Heart right ventricle (tissue), 16 donors: Measurements from ENCODE around the gene TRIM46. TPM values are rescaled to one million over a fixed set of nuclear protein-coding genes. Genes with fewer than 3 reads are reported as not detected.
"Not testable (repeated sequence)": the region's sequence is repeated elsewhere in the genome, so short reads cannot be mapped to it uniquely, and the experiment has no call there.

Experiments used
- ATAC-seq, 8 donors: fragments of 200-7000 bp; cut with Tn5 transposase; one replicate each; pipeline ENCODE4 v1.9.1; 2020; ENCODE audit warnings: mild to moderate bottlenecking in 8 of 8, moderate library complexity in 8 of 8, moderate number of reproducible peaks in 1 of 8
- DNase-seq, 2 donors: peaks; one replicate each; pipeline ENCODE4 v3.0.0-alpha.2; 2020
- H3K27ac ChIP-seq, 10 donors: fragments of 200-600 bp; sonication (generic) in 2 of 10; one replicate each; pipeline versions ENCODE4 v1.5.0 to v1.8.0; 2020 to 2022; ENCODE audit warnings: mild to moderate bottlenecking in 3 of 10
- H3K27me3 ChIP-seq, 7 donors: fragments of 200-600 bp; one replicate each; pipeline ENCODE4 v1.8.0; 2021 to 2022; ENCODE audit warnings: mild to moderate bottlenecking in 2 of 7
- H3K36me3 ChIP-seq, 9 donors: fragments of 200-600 bp; sonication (generic) in 1 of 9; one replicate each; pipeline versions ENCODE4 v1.5.0 to v1.8.0; 2020 to 2022; ENCODE audit warnings: mild to moderate bottlenecking in 2 of 9
- H3K4me1 ChIP-seq, 9 donors: fragments of 200-600 bp; sonication (generic) in 1 of 9; one replicate each; pipeline versions ENCODE4 v1.5.0 to v1.8.0; 2020 to 2022; ENCODE audit warnings: mild to moderate bottlenecking in 4 of 9
- H3K4me3 ChIP-seq, 10 donors: fragments of 200-600 bp; sonication (generic) in 2 of 10; one replicate each; pipeline versions ENCODE4 v1.5.0 to v1.8.0; 2020 to 2022; ENCODE audit warnings: mild to moderate bottlenecking in 7 of 10, moderate library complexity in 2 of 10
- H3K9me3 ChIP-seq, 11 donors: fragments of 200-600 bp in 10 of 11; sonication (generic) in 2 of 11; one replicate each; pipeline versions ENCODE4 v1.5.0 to v1.8.0; 2013 to 2022; ENCODE audit warnings: mild to moderate bottlenecking in 2 of 11, control low read depth in 1 of 11, moderate library complexity in 1 of 11
- CTCF ChIP-seq, 9 donors: fragments of 200-600 bp; sonication (generic) in 2 of 9; IDR thresholded peaks; one replicate each; pipeline versions ENCODE4 v1.5.0 to v1.8.0; 2021 to 2022; ENCODE audit warnings: antibody characterized with exemption in 9 of 9, mild to moderate bottlenecking in 5 of 9, moderate library complexity in 1 of 9
- WGBS, 2 donors: extraction: QIAGEN DNeasy Blood & Tissue Kit; methylation state at CpG; one replicate each; pipeline ENCODE4 v1.1.7; 2013; ENCODE audit warnings: inconsistent platforms in 1 of 2; 5-methylcytosine and 5-hydroxymethylcytosine counted together
- intact Hi-C, 10 donors: fragments of 100-400 bp; cut with DNase I; formaldehyde crosslinking; loops; one replicate each; pipeline versions ENCODE4 v1.11.1 to v1.14.2; 2022
- polyA plus RNA-seq, 2 donors: library from polyadenylated mRNA; stranded (reverse); fragments of 200-250 nt; gene quantifications; one replicate each; pipeline ENCODE4 v1.2.3, GENCODE V29; 2013
- total RNA-seq, 10 donors: library from RNA; stranded (reverse); fragmentation: NEBNext Ultra II Directional in 3 of 10; extraction: Animal tissue kit (Norgen Biotek cat#: 25700) in 3 of 10; gene quantifications; one replicate each; pipeline versions ENCODE4 v1.2.1 to v1.2.4, GENCODE V29; 2021 to 2023
- donor health status: Arrhythmogenic right ventricular cardiomyopathy.
- donor health status: ischemic (EF 13 %, LVEDD 7.1; RV severe dilation, severe dysfunction).
- donor health status: healthy with polysubstance abuse.
- donor health status: DM: no; HTN: yes; CAD: no.
- donor health status: DM: no; HTN: no; CAD: no.
- donor health status: ischemic (EF 25% LVEDD 6.9; RV normal size, moderate dysfunction).
- donor health status: ischemic (EF 25% LVEDD 5.7; RV mildly dilated, moderate dysfunction).
- donor health status: healthy.
- donor health status: DM: yes; HTN: yes; CAD: no.
- donor health status: Ischemic cardiomyopathy.
- donor health status: ischemic (EF 35%, LVEDD 5.7; RV mildly dilated, moderate dysfunction).
- donor health status: nonischemic (EF 11% LVEDD 7.7; RV severe dilation, severe dysfunction).
- donor health status: DM: yes; HTN: yes; CAD: no.
- donor health status: PGD.
- donor health status: ischemic (EF 29% LVEDD 5.4; RV normal size, mild dysfunction).
- donor health status: nonischemic (EF 23%, LVEDD 6.1; RV moderate dilation, normal function).

Gene TRIM46
- total and polyA plus RNA-seq, 12 donors: 0.04 to 0.35 (median 0.09) TPM; not detected in 8

- Histone ChIP-seq H3K27me3 (peaks cover 0 to 15% (median 0%) of the 10 kb centered on the region in 7 donors), H3K4me1 (peaks cover 11 to 46% (median 35%) of the 10 kb centered on the region in 9 donors), H3K36me3 (peaks cover 0 to 35% (median 12%) of the 10 kb centered on the region in 9 donors), H3K27ac (peak overlapping the region in 2 of 10 donors; percentile 83 to 90)
- ATAC-seq, H3K9me3 ChIP-seq, H3K4me3 ChIP-seq, DNase-seq: not testable (repeated sequence)
- TF ChIP-seq CTCF (IDR thresholded peaks at IDR 0.05): peak in 2 of 9 donors; percentile 2 to 5
- 42 to 51% methylated on average over 4 of the region's 4 CpGs for WGBS, 2 donors
- intact Hi-C loops: loop anchor here in 4 of 10 donors (1.0 to 5.0 kb wide), 2 partner anchors 41 to 77 kb away; partner anchors contain the start of gene EFNA1 (in 3 of the 4)
These were observed 5.6 kb upstream of the TRIM46 start for GRCh38 chr1:155168105-155168445.

- no peak for TF ChIP-seq CTCF (IDR thresholded peaks at IDR 0.05)
- no peak for ATAC-seq
- no peak for DNase-seq
- Histone ChIP-seq H3K4me3 (no peak overlapping the region), H3K27ac (no peak overlapping the region), H3K36me3 (peaks cover 0 to 35% (median 12%) of the 10 kb centered on the region in 9 donors), H3K9me3 (peaks cover 0 to 8% (median 0%) of the 10 kb centered on the region in 11 donors), H3K4me1 (peaks cover 11 to 50% (median 40%) of the 10 kb centered on the region in 9 donors), H3K27me3 (peaks cover 0 to 15% (median 0%) of the 10 kb centered on the region in 7 donors)
- 83 to 84% methylated on average over 10 of the region's 10 CpGs for WGBS, 2 donors
- intact Hi-C loops: loop anchor here in 4 of 10 donors (1.0 to 5.0 kb wide), 2 partner anchors 41 to 77 kb away; partner anchors contain the start of gene EFNA1 (in 3 of the 4)
These were observed 5.0 kb upstream of the TRIM46 start for GRCh38 chr1:155168456-155169210.

- no peak for TF ChIP-seq CTCF (IDR thresholded peaks at IDR 0.05)
- 83 to 88% methylated on average over 5 of the region's 5 CpGs for WGBS, 2 donors
- Histone ChIP-seq H3K27me3 (peaks cover 7 to 21% (median 9%) of the 10 kb centered on the region in 7 donors), H3K4me3 (no peak overlapping the region), H3K9me3 (peaks cover 0 to 6% (median 0%) of the 10 kb centered on the region in 11 donors), H3K27ac (no peak overlapping the region), H3K36me3 (peaks cover 0 to 35% (median 12%) of the 10 kb centered on the region in 9 donors), H3K4me1 (peaks cover 13 to 59% (median 49%) of the 10 kb centered on the region in 9 donors)
- no peak for ATAC-seq
- intact Hi-C loops: loop anchor here in 3 of 10 donors (5.0 kb wide), 1 partner anchor 42 kb away; the partner anchor contains the start of gene EFNA1 (in 3 of the 3)
- DNase-seq: no peak
These were observed 4.1 kb upstream of the TRIM46 start for GRCh38 chr1:155169541-155169940.

- H3K9me3 ChIP-seq: no peaks in the 10 kb centered on the region
- DNase-seq (no peak), ATAC-seq (no peak)
- H3K36me3 ChIP-seq: peaks cover 0 to 35% (median 12%) of the 10 kb centered on the region in 9 donors
- H3K4me3 ChIP-seq: no peak overlapping the region
- peaks cover 13 to 61% (median 50%) of the 10 kb centered on the region in 9 donors for H3K4me1 ChIP-seq
- WGBS, 2 donors: 86 to 100% methylated on average over 2 of the region's 2 CpGs
- intact Hi-C loops: loop anchor here in 3 of 10 donors (2.0 to 10.0 kb wide), 3 partner anchors 33 to 79 kb away; partner anchors contain the start of gene SLC50A1 (in 1 of the 3)
- peaks cover 7 to 27% (median 16%) of the 10 kb centered on the region in 7 donors for H3K27me3 ChIP-seq
- no peak overlapping the region for H3K27ac ChIP-seq
- TF ChIP-seq CTCF (IDR thresholded peaks at IDR 0.05): no peak
These were observed 3.4 kb upstream of the TRIM46 start for GRCh38 chr1:155170101-155170785.
